NCI-H2227 (cell line): ENCODE measurements around the gene PIEZO1.
"Not testable (repeated sequence)": the region's sequence is repeated elsewhere in the genome, so short reads cannot be mapped to it uniquely, and the experiment has no call there.

ENCODE experiments used
- DNase-seq: peaks from one replicate; lab custom pipeline; 2025; ENCODE audit not compliant: unreplicated experiment; lab: John Stamatoyannopoulos, UW

PIEZO1 gene

GRCh38 chr16:88804552-88805339 is 19.7 kb upstream of the PIEZO1 start:
- DNase-seq, result peak; percentile 38

DNA sequence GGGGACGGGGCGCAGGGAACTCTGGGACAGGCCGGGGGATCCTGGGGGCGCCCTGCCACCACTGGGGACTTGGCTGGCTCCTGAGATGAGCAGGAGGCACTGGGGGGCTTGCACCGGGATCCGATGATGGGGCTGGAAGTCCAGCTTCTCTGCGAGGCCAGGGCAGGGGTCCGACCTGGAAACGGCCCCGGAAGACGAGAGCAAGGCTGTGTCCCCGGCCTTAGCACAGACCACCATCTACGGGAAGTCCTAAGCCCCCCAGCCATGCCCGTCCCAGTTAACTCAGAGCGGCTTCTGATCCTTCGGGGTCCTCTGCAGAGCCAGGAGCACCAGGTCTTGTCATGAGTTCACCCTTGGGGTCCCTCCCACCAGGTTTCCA is 19.1 kb upstream of the PIEZO1 start:
- no peak for DNase-seq

GRCh38 chr16:88803264-88803987 is 18.4 kb upstream of the PIEZO1 start, which contains the start of gene CDT1:
TSS of gene CDT1 (plus strand) at chr16:88803789. CDS start at chr16:88803832, 43 bp downstream.
- peak; percentile 89 for DNase-seq

DNA sequence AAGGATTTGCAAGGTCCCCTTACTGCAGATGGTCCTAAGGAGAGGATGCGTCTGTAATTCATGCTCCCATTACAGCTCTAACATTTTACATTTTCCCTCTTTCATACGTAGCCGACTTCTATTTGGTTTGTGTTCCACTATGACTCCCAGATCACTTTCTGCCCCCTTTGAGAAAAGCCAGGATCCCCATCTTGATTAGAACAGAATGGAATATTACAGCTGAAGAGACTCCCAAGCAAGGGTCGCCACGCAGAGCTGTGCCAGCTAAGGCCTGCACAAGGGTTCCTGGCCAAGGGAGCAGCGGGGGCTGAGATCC is 15.2 kb upstream of the PIEZO1 start:
- DNase-seq, result no peak

- no peak for DNase-seq
These were observed 14.7 kb upstream of the PIEZO1 start for GRCh38 chr16:88799569-88800276.

- DNase-seq, result no peak
These were observed 13.9 kb upstream of the PIEZO1 start for GRCh38 chr16:88798772-88799455.

DNA sequence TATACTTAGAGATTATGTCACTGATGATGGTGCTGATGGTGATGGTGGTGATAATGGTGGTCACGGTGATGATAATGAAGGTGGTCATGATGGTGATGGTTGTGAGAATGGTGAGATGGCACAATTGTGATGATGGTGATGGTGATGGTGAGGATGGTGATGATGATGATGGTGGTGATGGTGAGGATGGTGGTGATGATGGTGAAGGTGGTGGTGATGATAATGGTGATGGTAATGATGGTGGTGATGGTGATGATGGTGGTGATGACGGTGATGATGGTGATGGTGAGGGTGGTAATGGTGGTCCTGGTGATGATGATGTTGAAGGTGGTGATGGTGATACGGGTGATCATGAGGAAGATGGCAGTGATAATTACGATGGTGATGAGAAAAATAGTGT is 13.1 kb upstream of the PIEZO1 start:
- DNase-seq, result no peak

- DNase-seq, result no peak
These were observed 11.3 kb upstream of the PIEZO1 start for GRCh38 chr16:88796278-88796677.

- DNase-seq, result no peak
These were observed 8.4 kb upstream of the PIEZO1 start for GRCh38 chr16:88793251-88793954.

- DNase-seq, result no peak
These were observed 7.7 kb upstream of the PIEZO1 start for GRCh38 chr16:88792668-88793250.

DNA sequence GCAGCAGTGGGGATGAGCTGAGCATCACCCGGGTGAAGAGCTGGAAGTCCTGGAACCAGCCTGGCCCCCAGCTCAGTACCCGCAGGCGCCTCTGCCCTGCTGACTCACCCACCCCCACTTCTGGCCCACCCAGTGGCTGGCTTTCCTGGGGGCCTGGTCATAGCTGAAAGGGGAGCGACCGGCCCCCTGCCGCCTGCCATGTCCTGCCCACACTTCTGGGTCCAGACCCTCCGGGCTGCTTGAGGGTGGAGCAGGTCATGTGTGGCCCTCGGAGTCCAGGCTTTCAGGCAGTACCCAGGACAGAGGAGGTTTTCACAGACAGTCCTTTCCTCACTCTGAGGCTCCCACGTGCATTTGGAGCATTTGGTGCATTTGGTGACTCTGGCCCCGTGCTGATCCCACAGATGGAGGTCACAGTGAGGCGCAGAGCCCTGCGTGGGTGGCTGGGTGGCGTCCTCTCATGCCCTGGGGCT is 7.1 kb upstream of the PIEZO1 start:
- no peak for DNase-seq

DNA sequence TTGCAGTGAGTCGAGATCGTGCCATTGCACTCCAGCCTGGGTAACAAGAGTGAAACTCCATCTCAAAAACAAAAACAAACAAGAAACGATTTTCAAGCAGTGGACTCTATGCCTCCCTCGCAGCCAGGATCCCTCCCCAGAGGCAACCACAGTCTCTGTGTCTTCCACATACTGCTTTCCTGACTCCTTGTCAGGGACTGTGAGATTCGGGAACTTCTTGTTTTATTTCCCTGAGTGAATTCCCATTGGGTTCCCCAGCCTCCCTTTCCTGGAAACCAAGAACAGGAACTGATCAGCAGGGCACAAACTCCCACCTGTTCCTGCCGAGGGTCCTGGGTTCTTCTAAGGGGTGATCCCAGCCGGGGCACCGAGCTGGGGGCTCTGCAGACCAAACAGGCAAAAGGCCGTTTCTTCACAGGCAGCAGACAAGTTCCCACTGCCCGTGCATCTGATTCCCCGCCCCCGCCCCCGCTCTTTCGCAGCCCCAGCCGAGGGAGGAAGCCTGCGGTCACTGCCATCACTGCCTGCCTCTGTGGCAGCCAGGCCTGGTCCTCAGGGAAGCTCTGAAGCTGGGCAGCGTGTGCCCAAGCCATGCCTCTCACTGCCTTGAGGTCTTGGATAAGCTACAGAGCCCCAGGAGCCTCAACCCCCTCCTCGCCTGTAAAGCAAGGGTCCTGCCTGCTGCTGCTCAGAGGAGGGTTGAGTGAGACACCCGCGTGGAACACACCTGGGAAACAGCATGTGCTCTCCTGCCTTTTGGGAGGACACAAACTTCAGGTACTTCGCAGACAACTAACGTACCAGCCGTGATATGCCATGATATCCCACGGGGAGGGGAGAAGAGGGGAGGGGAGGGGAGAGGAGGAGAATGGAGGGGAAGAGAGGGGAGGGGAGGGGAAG is 5.5 kb upstream of the PIEZO1 start:
- no peak for DNase-seq

- DNase-seq, result no peak
These were observed 4.6 kb upstream of the PIEZO1 start for GRCh38 chr16:88789594-88789993.

- DNase-seq, result not testable (repeated sequence)
These were observed 3.7 kb upstream of the PIEZO1 start for GRCh38 chr16:88788749-88789148.

GRCh38 chr16:88787579-88788314 is 2.7 kb upstream of the PIEZO1 start:
- no peak for DNase-seq

- DNase-seq, result no peak
These were observed 239 bp downstream of the PIEZO1 start for GRCh38 chr16:88784856-88785105.

- peak; percentile 58 for DNase-seq
These were observed 755 bp downstream of the PIEZO1 start for GRCh38 chr16:88784074-88784855.
